HG03175 (cell line): Measurements from ENCODE around the gene IRX1.

Experiments used
- ATAC-seq: cut with Tn5 transposase; IDR thresholded peaks from one replicate; pipeline ENCODE4 v1.9.1; 2021; ENCODE audit warnings: mild to moderate bottlenecking, moderate library complexity; ENCODE audit not compliant: unreplicated experiment

IRX1 gene

GRCh38 chr5:3650320-3650719 is 54.7 kb downstream of the IRX1 start:
- no peak for ATAC-seq

DNA sequence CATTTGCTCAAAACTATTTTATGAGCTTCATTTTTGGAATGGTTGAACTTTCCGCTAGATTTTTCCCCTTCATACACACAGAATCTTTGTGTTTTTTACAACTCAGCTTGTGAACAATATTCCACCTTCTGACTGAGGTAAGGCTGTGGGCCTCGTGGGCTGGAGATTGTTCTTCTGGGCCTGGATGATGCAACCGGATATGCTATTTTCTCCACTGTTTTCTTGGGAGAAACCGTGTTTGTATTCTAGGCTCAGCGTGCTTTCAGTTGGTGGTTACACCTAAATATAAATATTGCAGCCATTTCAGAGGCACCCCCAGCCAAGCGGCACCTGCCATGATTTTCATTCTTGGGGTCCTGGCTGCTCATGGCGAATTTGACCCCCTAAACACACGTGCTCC is 55.2 kb downstream of the IRX1 start:
- ATAC-seq: no peak
